HepG2 (cell line): ENCODE data around the gene CATSPERD. TPM values are rescaled to one million over a fixed set of nuclear protein-coding genes. Genes with fewer than 3 reads are reported as not detected.
A peak's percentile ranks its signal among the peaks of the same experiment; 100 is the strongest.

Experiments
- ATAC-seq: fragments of 200-7000 bp; cut with Tn5 transposase; 3 replicates; pipeline ENCODE4 v1.9.1; 2020; ENCODE audit warnings: mild to moderate bottlenecking, moderate library complexity
- BruUV-seq: library from RNA; stranded (reverse); fragments of 400-500 nt; replicated peaks from 2 replicates; lab custom pipeline; 2021; lab: Mats Ljungman, UMichigan
- CTCF ChIA-PET: fragments of 300-600 bp; formaldehyde crosslinking; extraction: SDS; loops from one replicate; lab custom pipeline; 2021; ENCODE audit warnings: low total read pairs, inconsistent platforms, low intra/inter-chr PET ratio; lab: Yijun Ruan, JAX
- POLR2A ChIA-PET: fragments of 350-600 bp; sonication (Branson Sonifier 250); formaldehyde crosslinking; loops from one replicate; lab custom pipeline; 2020; ENCODE audit warnings: antibody characterized with exemption, inconsistent platforms; lab: Yijun Ruan, JAX
- DNase-seq: peaks from one replicate; pipeline ENCODE4 v3.0.0-alpha.2; 2015; ENCODE audit warnings: low spot score
- FAIRE-seq: peaks from 3 replicates; lab custom pipeline; 2011; peaks lifted over from hg19 to GRCh38; lab: Jason Lieb, UNC
- H2AFZ ChIP-seq: one replicate; pipeline ENCODE4 v1.6.1; 2011; ENCODE audit warnings: low read length, inconsistent platforms
- H3K27ac ChIP-seq: fragments of 300-600 bp; 3 replicates; pipeline ENCODE4 v1.8.0; 2011; ENCODE audit warnings: mixed run types, mild to moderate bottlenecking, mixed read lengths, low read length, inconsistent platforms; ENCODE audit not compliant: insufficient read depth; ENCODE audit errors: extremely low read length
- H3K27me3 ChIP-seq, 2 experiments: fragments of 200-600 bp in 1 of 2; 2 replicates in 1 of 2; 3 replicates in 1 of 2; pipeline versions ENCODE4 v1.6.0 to v1.8.0; 2011; ENCODE audit warnings: low read length in 2 of 2, mild to moderate bottlenecking in 2 of 2, moderate library complexity in 2 of 2, inconsistent platforms in 1 of 2; ENCODE audit not compliant: insufficient read depth in 2 of 2, control insufficient read depth in 1 of 2
- H3K36me3 ChIP-seq, 2 experiments: fragments of 200-600 bp in 1 of 2; replicated peaks in 1 of 2; 2 replicates in 1 of 2; 3 replicates in 1 of 2; pipeline versions ENCODE4 v1.5.1 to v1.8.0; 2011; ENCODE audit warnings: low read length in 2 of 2, inconsistent platforms in 1 of 2; ENCODE audit not compliant: insufficient read depth in 2 of 2, control insufficient read depth in 1 of 2
- H3K4me1 ChIP-seq: 2 replicates; pipeline ENCODE4 v1.5.1; 2012; ENCODE audit warnings: low read length, inconsistent platforms; ENCODE audit not compliant: insufficient read depth
- H3K4me2 ChIP-seq: 2 replicates; pipeline ENCODE4 v1.6.0; 2011; ENCODE audit warnings: low read depth, low read length, inconsistent platforms
- H3K4me3 ChIP-seq, 3 experiments: fragments of 200-600 bp in 1 of 3; sonication (generic), shearing (Covaris generic) in 1 of 3; replicated peaks in 1 of 3; 2 replicates each; pipeline ENCODE4 v1.5.1; 2011 to 2016; ENCODE audit warnings: low read length in 3 of 3, inconsistent platforms in 2 of 3, low read depth in 2 of 3, mild to moderate bottlenecking in 2 of 3, control low read depth in 1 of 3, mixed read lengths in 1 of 3; ENCODE audit not compliant: insufficient read depth in 1 of 3
- H3K79me2 ChIP-seq: one replicate; pipeline ENCODE4 v1.6.1; 2011; ENCODE audit warnings: low read length, inconsistent platforms; ENCODE audit not compliant: insufficient read depth
- H3K9ac ChIP-seq: 2 replicates; pipeline ENCODE4 v1.6.0; 2011; ENCODE audit warnings: mild to moderate bottlenecking, low read depth, low read length, inconsistent platforms; ENCODE audit not compliant: insufficient read depth
- H3K9me3 ChIP-seq: 2 replicates; pipeline ENCODE4 v1.5.1; 2012; ENCODE audit warnings: mild to moderate bottlenecking, low read length
- H4K20me1 ChIP-seq: 2 replicates; pipeline ENCODE4 v1.6.0; 2011; ENCODE audit warnings: inconsistent platforms, mild to moderate bottlenecking, low read length, moderate library complexity; ENCODE audit not compliant: insufficient read depth
- AGO2 ChIP-seq: fragments of 200-400 bp; formaldehyde crosslinking; optimal IDR thresholded peaks from 2 replicates; pipeline ENCODE3; 2017; ENCODE audit warnings: mild to moderate bottlenecking, low read depth, low read length, moderate library complexity
- RBFOX2 ChIP-seq: fragments of 200-400 bp; formaldehyde crosslinking; IDR thresholded peaks from 2 replicates; pipeline ENCODE4 v1.6.1; 2017; ENCODE audit warnings: low read depth, mild to moderate bottlenecking, low read length
- SYNCRIP ChIP-seq: fragments of 200-400 bp; formaldehyde crosslinking; IDR thresholded peaks from 2 replicates; pipeline ENCODE4 v1.6.1; 2018; ENCODE audit warnings: mild to moderate bottlenecking, low read depth, low read length; ENCODE audit not compliant: insufficient read depth
- ZNF10 ChIP-seq: sonication (generic); formaldehyde crosslinking; IDR thresholded peaks from 2 replicates; pipeline ENCODE4 v1.4.0; 2020; ENCODE audit warnings: mild to moderate bottlenecking, low read depth, missing genetic modification reagents, borderline replicate concordance
- ZSCAN25 ChIP-seq: sonication (generic); formaldehyde crosslinking; IDR thresholded peaks from 2 replicates; pipeline ENCODE4 v1.8.0; 2022; ENCODE audit warnings: mild to moderate bottlenecking, missing genetic modification reagents
- WGBS: methylation state at CpG from one replicate; pipeline ENCODE4 v1.1.6; 2017; ENCODE audit warnings: low lambda C conversion rate; 5-methylcytosine and 5-hydroxymethylcytosine counted together
- in situ Hi-C: cut with HindIII; loops from 2 replicates; pipeline ENCODE4 v1.10.0; 2017; ENCODE audit warnings: low pct_unique_long_range_greater_than_20kb; ENCODE audit not compliant: extremely low pct_ligation_motif_present
- intact Hi-C: fragments of 100-400 bp; cut with micrococcal nuclease; formaldehyde crosslinking; loops from one replicate; pipeline ENCODE4 v1.10.0; 2022; ENCODE audit not compliant: unreplicated experiment
- polyA plus RNA-seq, 8 experiments: library from polyadenylated mRNA; depleted of rRNA in 3 of 8; stranded (reverse) in 7 of 8; unstranded in 1 of 8; fragments of >200 nt; fragmentation: Illumina TruSeq in 4 of 8; extraction: Trizol in 4 of 8; gene quantifications; 2 replicates each; pipeline versions ENCODE4 v1.2.1 to v1.2.3, GENCODE V29; 2011 to 2016; ENCODE audit warnings: low read depth in 4 of 8, missing spikeins in 1 of 8, mixed read lengths in 1 of 8; ENCODE audit not compliant: insufficient read depth in 1 of 8
- total RNA-seq, 5 experiments: library from RNA; depleted of rRNA; stranded (reverse); fragments of >200 nt; fragmentation: Illumina TruSeq; extraction: Trizol; gene quantifications; 2 replicates each; pipeline ENCODE4 v1.2.3, GENCODE V29; 2016; ENCODE audit warnings: low read depth in 1 of 5
- TF ChIP-seq, protein P1 (sequence below): sonication (generic); formaldehyde crosslinking; IDR thresholded peaks from 2 replicates; pipeline ENCODE4 v1.4.0; 2020; ENCODE audit warnings: mild to moderate bottlenecking, low read depth, missing genetic modification reagents

The CATSPERD gene
- total and polyA plus RNA-seq, 2 of the 13 experiments (the other 11 are each of a cell fraction or from before 2014, with no cell fraction given) = 0.04 TPM; not detected in 1

GRCh38 chr19:5711025-5711424, 9.4 kb upstream of the CATSPERD start:
- DNase-seq (no peak), ATAC-seq (no peak), FAIRE-seq (no peak)
- H3K27me3 ChIP-seq = no peaks in the 10 kb centered on the region
- no peak overlapping the region for H3K4me3 ChIP-seq
- TF ChIP-seq SYNCRIP = no peak
- ChIA-PET CTCF (no interaction called here), POLR2A (interaction anchor here (0.6 to 1.6 kb wide), 2 partner anchors 9 to 42 kb away, joined by 3 to 6 read pairs; partner anchors contain the start of genes CATSPERD and LONP1)
- H3K9ac ChIP-seq = no peak overlapping the region
- peaks cover 14% of the 10 kb centered on the region for H3K4me1 ChIP-seq
- H2AFZ ChIP-seq = no peak overlapping the region
- intact Hi-C loops (no loop called here), in situ Hi-C loops (no loop called here)
- 97% methylated on average over 6 of the region's 8 CpGs for WGBS
- no peak overlapping the region for H3K4me2 ChIP-seq
- peaks cover 13% of the 10 kb centered on the region for H3K79me2 ChIP-seq
- BruUV-seq = no TSS peak
- no peaks in the 10 kb centered on the region for H3K9me3 ChIP-seq
- H3K36me3 ChIP-seq = peaks cover 41 to 76% of the 10 kb centered on the region in 2 experiments
- peaks cover 15% of the 10 kb centered on the region; the same call in 1 of the 2 replicates for H4K20me1 ChIP-seq
- H3K27ac ChIP-seq = no peak overlapping the region

- intact Hi-C loops = no loop called here
- Histone ChIP-seq H3K9ac (no peak overlapping the region), H3K4me1 (peaks cover 19% of the 10 kb centered on the region), H3K27ac (no peak overlapping the region), H2AFZ (no peak overlapping the region), H3K79me2 (peaks cover 18% of the 10 kb centered on the region), H4K20me1 (peaks cover 15% of the 10 kb centered on the region; the same call in 1 of the 2 replicates), H3K4me3 (no peak overlapping the region), H3K27me3 (no peaks in the 10 kb centered on the region), H3K4me2 (no peak overlapping the region), H3K36me3 (peaks cover 41 to 73% of the 10 kb centered on the region in 2 experiments), H3K9me3 (no peaks in the 10 kb centered on the region)
- TF ChIP-seq ZNF10 (CRISPR knock-in tag) (no peak), RBFOX2 (peak; percentile 55; the same call in 1 of the 2 replicates), ZSCAN25 (CRISPR knock-in tag) (no peak), AGO2 (peak; percentile 82)
- TF ChIP-seq, protein P1, sequence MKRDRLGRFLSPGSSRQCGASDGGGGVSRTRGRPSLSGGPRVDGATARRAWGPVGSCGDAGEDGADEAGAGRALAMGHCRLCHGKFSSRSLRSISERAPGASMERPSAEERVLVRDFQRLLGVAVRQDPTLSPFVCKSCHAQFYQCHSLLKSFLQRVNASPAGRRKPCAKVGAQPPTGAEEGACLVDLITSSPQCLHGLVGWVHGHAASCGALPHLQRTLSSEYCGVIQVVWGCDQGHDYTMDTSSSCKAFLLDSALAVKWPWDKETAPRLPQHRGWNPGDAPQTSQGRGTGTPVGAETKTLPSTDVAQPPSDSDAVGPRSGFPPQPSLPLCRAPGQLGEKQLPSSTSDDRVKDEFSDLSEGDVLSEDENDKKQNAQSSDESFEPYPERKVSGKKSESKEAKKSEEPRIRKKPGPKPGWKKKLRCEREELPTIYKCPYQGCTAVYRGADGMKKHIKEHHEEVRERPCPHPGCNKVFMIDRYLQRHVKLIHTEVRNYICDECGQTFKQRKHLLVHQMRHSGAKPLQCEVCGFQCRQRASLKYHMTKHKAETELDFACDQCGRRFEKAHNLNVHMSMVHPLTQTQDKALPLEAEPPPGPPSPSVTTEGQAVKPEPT = no peak
- no TSS peak for BruUV-seq
- 93% methylated on average over 19 of the region's 25 CpGs for WGBS
- CTCF ChIA-PET = no interaction called here
- POLR2A ChIA-PET = interaction anchor here (0.6 to 3.4 kb wide), 3 partner anchors 8 to 43 kb away, joined by 3 to 13 read pairs (median 6); partner anchors contain the start of genes CATSPERD, LONP1 and RPL36
- DNase-seq (no peak), FAIRE-seq (no peak), ATAC-seq (no peak)
- in situ Hi-C loops = no loop called here
Measured at GRCh38 chr19:5711713-5712161, 8.7 kb upstream of the CATSPERD start.
